Measurements from ENCODE around the gene SLCO2B1.

SLCO2B1 gene

DNA sequence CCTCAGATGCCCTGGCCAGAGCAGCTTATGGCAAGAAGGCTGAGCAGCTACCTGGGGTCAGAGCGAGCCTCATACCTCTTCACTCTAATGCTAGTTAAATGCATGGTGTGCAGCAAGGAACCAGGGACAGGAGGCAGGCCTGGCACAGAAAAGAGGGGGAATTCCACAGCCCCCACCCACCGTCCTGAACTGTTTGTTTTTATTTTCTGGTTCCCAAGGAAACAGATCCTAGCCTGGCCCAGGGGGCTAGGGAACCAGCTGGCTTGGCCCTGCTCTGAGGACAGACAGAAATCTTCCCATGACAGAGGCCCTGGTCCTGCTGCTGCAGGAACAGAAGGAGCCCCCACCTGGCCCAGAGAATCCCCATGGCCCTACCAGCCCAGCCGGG is 40.4 kb downstream of the SLCO2B1 start:
- FAIRE-seq (no peak), DNase-seq (ENCODE audit: low spot score) (no peak)

DNA sequence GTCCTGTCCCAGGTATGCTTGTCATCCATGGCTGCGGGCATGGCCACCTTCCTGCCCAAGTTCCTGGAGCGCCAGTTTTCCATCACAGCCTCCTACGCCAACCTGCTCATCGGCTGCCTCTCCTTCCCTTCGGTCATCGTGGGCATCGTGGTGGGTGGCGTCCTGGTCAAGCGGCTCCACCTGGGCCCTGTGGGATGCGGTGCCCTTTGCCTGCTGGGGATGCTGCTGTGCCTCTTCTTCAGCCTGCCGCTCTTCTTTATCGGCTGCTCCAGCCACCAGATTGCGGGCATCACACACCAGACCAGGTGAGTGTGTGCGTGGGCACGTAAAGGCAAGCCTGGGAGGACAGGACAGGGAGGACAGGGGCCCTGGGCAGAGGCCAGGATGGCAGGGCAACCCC is 42.4 kb downstream of the SLCO2B1 start:
- DNase-seq (ENCODE audit: low spot score) (no peak), FAIRE-seq (no peak)

- no peak for FAIRE-seq
- no peak for DNase-seq (ENCODE audit: low spot score)
These were observed 42.8 kb downstream of the SLCO2B1 start for GRCh38 chr11:75193711-75194110.

DNA sequence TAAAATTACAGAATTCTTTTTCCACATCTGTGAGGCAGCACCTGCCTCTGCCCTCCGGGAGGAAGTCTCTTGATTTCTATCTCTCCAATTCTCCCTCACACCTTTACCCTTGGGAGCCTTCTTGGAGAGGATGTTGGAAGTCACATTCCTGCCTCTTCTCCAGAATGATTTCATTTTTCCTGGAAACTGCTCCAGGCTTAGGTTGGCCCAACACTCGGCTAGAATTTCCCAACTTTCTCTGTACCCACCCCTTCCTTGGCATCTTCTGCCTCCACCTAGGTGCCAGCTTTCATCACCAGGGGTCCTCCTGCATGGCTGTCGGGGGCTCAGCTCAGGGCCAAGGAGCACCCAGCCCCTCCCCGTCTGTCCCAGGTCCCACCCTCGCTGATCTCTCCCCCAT is 43.2 kb downstream of the SLCO2B1 start:
- DNase-seq (ENCODE audit: low spot score) (no peak), FAIRE-seq (no peak)

- FAIRE-seq (no peak), DNase-seq (ENCODE audit: low spot score) (no peak)
These were observed 44.5 kb downstream of the SLCO2B1 start for GRCh38 chr11:75195167-75195962.

DNA sequence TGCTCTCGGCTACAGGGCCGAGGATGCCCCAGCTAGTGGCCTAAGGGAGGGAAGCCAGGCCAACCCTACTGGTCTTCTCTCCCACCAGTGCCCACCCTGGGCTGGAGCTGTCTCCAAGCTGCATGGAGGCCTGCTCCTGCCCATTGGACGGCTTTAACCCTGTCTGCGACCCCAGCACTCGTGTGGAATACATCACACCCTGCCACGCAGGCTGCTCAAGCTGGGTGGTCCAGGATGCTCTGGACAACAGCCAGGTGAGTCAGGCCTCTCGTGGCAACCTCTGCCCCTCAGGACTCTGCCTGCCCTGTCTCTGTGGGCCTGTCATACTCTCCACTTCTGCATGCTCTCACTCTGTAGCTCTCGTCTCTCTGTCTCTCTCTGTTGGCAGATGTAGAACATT is 45.5 kb downstream of the SLCO2B1 start:
- DNase-seq (ENCODE audit: low spot score) (no peak), FAIRE-seq (no peak)

DNA sequence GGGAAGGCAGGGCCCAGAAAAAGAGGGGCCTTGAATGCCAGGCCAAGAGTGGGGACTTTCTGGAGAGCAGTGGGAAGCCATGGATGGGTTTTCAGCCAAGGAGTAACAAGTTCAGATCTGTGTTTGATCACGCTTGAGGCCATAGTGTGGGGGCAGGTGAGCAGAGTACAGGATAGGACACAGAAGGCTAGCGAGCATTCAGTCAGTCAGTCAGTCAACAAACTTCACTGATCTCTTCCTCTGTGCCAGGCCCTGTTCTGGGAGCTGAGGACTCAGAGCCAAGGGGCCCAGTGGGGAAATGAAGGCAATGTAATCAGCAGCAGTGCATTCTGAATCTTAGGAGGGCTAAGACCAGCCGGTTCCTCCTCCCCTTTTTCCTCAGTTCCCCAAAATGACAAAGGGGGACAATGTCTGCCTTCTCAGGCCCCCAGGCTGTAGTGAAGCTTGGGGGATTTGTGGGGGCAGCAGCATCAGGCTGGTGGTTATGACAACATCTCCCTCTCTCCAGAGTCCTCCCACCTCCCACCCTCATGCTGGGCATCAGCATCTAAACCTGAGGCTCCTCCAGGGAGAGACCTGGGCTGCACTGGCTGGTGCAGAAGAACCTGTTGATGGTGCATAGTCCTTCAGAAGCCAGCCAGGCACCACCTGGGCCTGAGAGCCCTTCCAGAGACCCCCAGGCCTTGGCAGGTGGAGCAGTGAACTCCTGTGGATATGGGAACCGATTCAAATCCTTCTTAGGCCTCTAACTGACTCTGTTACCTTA is 46.8 kb downstream of the SLCO2B1 start:
- no peak for DNase-seq (ENCODE audit: low spot score)
- no peak for FAIRE-seq

- DNase-seq (ENCODE audit: low spot score) (no peak), FAIRE-seq (no peak)
These were observed 47.5 kb downstream of the SLCO2B1 start for GRCh38 chr11:75198278-75198973.

GRCh38 chr11:75199412-75199955 is 48.6 kb downstream of the SLCO2B1 start:
- DNase-seq (ENCODE audit: low spot score) (no peak), FAIRE-seq (no peak)

GRCh38 chr11:75200051-75200450 is 49.1 kb downstream of the SLCO2B1 start:
- DNase-seq (ENCODE audit: low spot score), result no peak
- no peak for FAIRE-seq

DNA sequence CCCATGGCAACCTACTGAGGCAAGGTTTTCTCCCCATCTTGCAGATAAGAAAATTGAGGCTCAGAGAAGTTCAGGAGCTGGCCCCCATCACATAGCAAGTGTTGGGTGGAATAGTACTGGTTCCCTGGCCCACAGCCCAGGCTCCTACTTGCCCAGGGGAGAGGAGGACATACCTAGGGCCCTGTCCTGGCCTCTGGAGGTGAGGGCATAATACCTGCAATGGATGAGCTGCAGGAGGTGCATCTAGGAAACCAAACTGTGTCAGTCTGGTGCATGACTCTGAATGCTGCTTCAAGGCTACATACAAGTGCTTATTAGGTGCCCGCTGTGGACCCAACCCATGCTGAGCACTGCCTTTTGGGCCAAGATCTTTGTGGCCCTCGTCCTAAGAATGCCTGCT is 49.6 kb downstream of the SLCO2B1 start:
- DNase-seq (ENCODE audit: low spot score) (no peak), FAIRE-seq (no peak)

GRCh38 chr11:75201771-75202170 is 50.9 kb downstream of the SLCO2B1 start:
- DNase-seq (ENCODE audit: low spot score) (no peak), FAIRE-seq (no peak)

GRCh38 chr11:75202195-75202594 is 51.3 kb downstream of the SLCO2B1 start:
- DNase-seq (ENCODE audit: low spot score) (no peak), FAIRE-seq (no peak)

GRCh38 chr11:75203138-75203537 is 52.2 kb downstream of the SLCO2B1 start:
- no peak for FAIRE-seq
- DNase-seq (ENCODE audit: low spot score), result no peak

GRCh38 chr11:75203641-75204011 is 52.7 kb downstream of the SLCO2B1 start:
- no peak for FAIRE-seq
- no peak for DNase-seq (ENCODE audit: low spot score)

- no peak for DNase-seq (ENCODE audit: low spot score)
- FAIRE-seq, result no peak
These were observed 53.2 kb downstream of the SLCO2B1 start for GRCh38 chr11:75204012-75204674.

GRCh38 chr11:75204685-75205563 is 54.0 kb downstream of the SLCO2B1 start:
- no peak for FAIRE-seq
- peak; percentile 68 for DNase-seq (ENCODE audit: low spot score)

DNA sequence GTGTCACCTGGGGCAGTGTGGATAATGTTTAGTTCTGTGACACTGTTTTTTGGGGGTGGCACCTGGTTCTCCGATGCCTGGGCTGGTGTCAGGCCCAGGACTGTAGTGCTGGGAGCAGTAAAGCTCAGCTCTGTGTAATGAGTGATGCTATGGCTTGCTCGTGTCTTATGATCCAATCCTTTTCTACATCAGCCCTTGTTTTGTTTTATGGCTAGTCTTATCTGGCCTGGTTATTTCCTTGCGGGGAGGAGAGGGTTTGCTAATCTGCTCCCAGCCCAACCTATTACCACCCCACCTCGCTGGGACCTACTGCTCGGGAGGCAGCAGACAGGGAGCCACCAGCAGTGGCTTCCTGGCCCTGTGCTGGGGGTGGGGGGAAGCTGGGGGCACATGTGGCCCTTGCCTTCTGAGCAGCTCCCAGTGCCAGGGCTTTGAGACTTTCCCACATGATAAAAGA is 54.7 kb downstream of the SLCO2B1 start:
- FAIRE-seq (no peak), DNase-seq (ENCODE audit: low spot score) (no peak)

GRCh38 chr11:75208446-75208845 is 57.5 kb downstream of the SLCO2B1 start:
- DNase-seq (ENCODE audit: low spot score) (no peak), FAIRE-seq (no peak)

GRCh38 chr11:75212411-75212810 is 61.5 kb downstream of the SLCO2B1 start:
- DNase-seq (ENCODE audit: low spot score) (no peak), FAIRE-seq (no peak)

Data from urothelium cell line (cell line).